ENCODE results near the gene CLSTN2.

DNA sequence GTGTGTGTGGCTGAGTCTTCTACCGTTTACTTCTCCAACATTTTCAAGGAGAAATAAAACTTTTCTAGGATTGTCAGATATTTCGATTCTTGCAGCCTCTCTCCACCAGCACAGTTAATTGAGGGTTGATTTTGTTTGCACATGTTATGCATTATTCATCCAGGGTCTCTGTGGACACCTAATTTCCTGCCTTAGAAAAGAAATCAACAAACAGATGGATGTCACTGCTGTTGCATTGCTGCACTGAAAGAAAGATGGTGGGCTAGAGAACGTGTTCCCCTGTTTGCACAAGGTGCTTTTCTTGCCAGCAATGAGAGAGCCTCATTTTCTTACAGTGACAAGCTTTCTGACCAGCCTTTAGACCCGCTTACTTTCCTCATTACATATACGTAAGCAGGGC lies 150.0 kb downstream of the CLSTN2 start:
- TF ChIP-seq, protein P1, sequence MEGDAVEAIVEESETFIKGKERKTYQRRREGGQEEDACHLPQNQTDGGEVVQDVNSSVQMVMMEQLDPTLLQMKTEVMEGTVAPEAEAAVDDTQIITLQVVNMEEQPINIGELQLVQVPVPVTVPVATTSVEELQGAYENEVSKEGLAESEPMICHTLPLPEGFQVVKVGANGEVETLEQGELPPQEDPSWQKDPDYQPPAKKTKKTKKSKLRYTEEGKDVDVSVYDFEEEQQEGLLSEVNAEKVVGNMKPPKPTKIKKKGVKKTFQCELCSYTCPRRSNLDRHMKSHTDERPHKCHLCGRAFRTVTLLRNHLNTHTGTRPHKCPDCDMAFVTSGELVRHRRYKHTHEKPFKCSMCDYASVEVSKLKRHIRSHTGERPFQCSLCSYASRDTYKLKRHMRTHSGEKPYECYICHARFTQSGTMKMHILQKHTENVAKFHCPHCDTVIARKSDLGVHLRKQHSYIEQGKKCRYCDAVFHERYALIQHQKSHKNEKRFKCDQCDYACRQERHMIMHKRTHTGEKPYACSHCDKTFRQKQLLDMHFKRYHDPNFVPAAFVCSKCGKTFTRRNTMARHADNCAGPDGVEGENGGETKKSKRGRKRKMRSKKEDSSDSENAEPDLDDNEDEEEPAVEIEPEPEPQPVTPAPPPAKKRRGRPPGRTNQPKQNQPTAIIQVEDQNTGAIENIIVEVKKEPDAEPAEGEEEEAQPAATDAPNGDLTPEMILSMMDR (IDR thresholded peaks at IDR 0.05; ENCODE audit: insufficient read depth, low read depth, low read length) = no peak
- no peak for TF ChIP-seq EZH2 (IDR thresholded peaks at IDR 0.05; ENCODE audit: insufficient read depth, low read length)
